Activated T-cell treated with anti-CD3 and anti-CD28 coated beads, Interleukin-2, amount 50 U/mL, for 48 hours (primary cell): ENCODE measurements around the gene PNPLA3.
"Not testable (repeated sequence)": the region's sequence is repeated elsewhere in the genome, so short reads cannot be mapped to it uniquely, and the experiment has no call there.

Source experiments
- DNase-seq, 2 experiments: peaks; one replicate each; pipeline ENCODE4 v3.0.0-alpha.2; 2020

The PNPLA3 gene

DNA sequence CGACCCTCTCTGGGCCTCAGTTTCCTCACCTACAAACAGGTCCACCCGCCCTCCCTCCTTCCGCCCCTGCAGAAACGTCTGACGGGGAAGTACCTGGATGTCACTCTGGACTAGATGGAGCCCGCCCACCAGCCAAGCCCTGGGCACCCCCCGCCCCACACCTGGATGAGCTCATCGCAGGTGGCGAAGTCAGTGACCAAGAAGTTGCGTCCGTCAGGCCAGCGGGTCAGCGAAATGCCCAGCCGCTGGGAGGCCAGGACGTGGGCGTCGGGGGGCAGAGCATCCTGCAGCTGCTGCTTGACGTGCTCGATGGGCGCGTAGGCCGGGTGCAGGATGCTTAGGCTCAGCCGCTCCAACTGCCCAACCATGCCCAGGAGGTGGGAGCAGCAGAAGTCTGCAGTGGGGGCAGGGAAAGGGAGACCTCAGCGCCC lies 32.7 kb upstream of the PNPLA3 start:
- DNase-seq, result no peak

DNA sequence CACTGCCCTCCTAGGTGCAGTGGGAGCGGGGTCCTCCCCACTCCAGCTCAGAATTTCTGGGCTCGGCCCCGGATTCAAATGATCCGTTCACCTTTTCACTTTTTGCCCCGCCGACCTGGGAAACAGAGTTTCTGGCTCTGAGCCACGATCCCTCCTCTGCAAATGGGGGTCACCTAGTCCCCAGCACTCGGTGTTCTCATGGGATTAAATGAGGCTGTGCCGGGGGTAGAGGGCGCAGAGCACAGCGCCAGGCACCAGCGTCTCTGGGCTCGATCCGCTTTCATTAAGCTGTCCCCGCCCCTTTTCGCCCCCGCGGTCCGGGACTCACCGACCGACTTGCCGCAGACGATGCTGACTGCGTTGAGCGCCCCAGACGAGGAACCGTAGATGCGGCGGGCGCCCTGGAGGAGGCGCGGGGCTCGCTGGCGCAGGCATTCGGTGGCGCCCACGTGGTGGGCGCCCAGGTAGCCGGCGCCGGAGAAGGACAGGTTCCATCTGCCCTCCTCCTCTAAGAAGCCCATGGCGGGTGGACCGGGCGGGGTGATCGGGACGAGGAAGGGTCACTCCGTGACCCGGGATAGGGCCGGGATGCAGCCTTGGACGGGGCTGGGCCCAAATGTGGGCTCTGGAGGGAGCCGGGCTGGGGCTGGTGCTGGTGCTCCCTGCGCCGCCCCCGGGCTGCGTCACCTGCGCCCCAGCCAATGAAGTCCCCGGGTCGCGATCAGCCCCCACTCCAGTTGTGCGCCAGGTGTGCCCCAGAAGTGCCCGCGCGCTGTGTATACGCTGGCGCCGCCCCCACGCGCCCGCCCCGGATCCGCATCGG lies 32.0 kb upstream of the PNPLA3 start, which contains the start of gene PNPLA5:
Gene PNPLA5, minus strand, starts transcription at position 654 of the 823 bp plus-strand sequence. Its CDS starts 133 bp downstream, at position 521.
- peak; percentile 49 to 57 for DNase-seq

DNA sequence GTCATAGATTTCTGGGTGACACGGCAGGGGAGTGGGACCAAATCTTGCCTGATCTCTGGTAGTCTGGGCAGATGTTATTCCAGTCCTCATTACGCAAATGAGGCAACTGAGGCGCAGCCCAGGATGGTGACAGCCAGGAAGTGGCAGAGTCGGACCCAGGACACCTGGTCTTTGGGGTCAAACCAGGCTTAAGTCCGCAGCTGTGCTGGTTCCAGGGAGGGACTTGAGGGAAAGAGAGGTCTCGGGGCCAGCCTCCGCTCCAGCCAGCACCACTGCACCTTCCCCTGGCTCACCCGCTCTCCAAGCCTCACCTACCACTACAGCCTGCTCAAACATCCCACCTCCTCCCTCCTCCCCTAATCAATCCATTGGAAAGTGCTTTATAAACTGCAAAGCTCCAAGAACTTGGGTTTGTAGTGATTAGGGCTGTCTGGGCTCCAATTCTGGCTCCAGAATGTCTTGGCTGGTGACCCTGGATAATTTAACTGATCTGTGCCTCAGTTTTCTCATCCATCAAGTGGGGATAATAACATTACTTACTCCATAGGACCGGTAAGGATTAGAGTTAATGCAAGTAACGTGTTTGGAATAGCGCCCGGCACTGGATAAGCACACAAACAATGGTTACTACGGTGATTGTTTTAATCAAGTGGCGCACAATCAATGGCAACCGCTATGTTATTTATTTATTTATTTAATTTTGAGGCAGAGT lies 31.3 kb upstream of the PNPLA3 start:
- no peak for DNase-seq

DNA sequence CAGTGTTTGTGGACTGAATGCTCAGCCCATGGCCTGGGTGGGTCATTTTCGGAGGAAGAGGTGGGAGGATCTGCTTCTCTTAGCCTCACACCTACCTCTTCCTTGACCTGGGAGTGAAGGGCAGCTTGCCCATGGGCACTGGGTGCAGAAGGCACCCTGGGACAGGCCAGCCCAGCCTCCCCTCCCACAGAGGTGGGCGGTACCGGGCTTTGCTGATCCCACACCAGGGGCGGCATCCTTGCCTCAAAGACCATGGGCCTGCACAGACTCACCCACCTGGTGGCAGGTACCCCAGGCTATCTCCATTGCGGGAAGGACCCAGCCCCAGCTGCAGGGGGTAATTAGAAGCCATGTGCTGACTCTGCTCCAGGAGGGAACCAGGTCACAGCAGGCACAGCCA lies 30.3 kb upstream of the PNPLA3 start:
- no peak for DNase-seq

DNA sequence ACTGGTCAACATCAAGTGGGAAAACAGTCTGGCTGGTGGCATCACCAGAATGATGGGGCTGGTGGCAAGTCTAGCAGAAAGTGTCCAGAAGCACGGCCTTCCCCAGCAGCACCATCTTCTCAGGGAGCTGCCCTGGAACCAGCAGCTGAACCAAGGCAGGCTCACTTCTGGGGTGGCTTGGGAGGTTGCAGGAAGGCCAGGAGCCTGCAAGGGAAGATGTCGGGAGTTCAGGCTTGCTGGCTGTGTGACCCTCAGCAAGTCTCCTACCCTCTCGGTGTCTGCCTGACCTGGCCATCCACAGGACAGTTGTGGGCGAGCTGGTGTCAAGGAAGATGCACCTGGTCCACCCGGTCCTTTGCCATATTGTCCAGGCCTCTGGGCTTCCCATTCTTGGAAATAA lies 29.5 kb upstream of the PNPLA3 start:
- no peak for DNase-seq

DNA sequence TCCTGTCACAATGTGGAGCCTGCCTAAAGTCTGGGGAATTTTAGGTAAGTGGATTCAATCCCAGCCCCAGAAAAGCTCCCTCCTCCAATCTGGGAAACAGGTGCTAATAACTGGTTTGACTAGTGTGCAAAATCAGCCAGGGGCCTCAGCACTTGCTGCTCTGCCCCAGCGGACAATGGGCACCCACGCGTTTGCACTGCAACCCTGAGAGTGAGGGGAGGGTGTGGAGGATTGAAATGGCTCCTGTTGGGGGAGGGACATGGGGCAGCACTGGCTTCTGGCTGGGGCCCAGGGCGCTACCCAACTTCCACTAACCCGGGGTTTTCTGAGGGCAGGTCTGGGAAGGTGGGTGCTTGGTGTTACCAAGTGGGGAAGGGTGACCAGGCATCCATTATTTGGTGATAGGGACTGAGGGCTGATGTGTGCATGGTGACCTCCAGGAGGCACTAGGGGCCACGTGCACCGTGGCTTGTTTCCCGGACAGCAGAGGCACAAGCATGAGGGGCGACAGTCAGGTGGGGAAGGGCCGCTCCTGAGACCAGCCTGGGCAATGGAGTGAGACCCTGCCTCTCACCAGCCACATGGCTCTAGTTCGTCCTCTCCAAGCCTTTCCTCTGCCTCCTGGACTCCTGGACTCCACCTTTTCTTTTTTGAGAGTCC lies 27.5 kb upstream of the PNPLA3 start:
- DNase-seq, result no peak

DNA sequence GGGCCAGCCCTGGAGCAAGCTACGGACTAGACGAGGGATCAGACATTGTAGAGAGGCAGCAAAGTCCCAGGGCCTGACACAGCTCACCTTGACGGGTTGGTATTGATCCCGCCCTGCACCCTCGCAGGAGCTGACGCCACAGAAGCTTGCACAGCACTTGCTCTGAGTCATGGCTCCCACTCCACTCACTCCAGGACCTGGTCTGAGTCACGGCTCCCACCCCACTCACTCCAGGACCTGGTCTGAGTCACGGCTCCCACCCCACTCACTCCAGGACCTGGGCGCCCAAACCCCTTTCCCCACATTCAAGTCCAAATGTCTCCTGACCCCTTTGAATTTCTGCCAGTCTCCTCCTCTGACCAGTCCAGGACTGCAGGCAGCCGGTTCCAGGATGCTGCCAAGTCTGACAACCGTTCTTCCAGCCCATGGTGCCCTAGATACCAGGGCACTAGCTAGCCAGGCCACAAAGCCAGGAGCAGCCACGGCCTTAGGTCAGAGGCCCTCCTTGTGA lies 25.8 kb upstream of the PNPLA3 start:
- peak; percentile 24 to 34 for DNase-seq

DNA sequence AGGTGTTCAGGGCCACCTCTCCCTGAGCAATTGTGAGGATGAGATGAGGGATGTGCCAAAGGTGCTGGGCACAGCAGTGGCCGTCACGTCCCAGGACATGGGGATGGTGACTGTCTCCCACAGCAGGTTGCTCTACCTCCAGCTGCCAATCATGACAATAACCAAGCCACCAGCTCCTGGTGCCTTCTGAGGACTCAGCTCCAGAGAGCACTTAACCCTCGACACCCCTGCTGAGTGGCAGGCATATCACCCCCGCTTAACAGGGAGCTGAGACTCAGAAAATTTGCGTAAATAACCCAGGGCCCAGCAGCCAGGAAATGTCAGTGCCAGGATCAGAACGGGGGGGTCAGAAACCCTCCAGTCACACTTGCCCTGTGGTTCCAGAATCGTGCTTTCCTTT lies 23.4 kb upstream of the PNPLA3 start:
- DNase-seq, result no peak

DNA sequence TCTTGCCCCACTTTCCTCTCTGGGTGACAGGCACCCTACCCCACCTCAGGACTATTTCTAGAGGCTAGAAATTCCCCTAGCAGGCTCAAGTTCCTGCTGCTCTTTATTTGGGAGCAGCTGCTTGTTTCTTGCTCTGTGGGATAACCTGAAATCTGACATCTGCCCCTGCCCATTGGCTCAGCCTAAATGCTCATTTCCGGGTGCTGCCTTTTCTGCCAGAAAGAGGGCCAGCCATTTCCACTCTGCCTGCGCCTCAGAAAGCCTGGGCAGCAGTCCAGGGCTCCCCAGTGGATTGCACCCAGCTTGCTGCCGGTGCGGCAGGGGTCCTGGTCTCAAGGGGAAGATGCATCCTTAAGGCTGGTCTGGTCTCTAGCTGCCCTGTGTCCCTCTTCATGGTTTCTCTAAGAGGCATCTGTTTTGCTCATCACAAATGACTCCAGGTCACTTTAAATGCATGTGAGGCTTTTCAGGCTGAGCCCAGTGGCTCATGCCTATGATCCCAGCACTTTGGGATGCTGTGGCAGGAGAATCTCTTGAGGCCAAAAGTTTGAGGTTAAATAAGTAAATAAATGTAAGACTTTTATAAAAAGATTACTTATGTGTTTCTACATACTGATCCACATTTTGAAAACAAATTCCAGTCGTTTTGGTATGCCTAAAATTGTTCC lies 21.5 kb upstream of the PNPLA3 start:
- DNase-seq, result no peak

DNA sequence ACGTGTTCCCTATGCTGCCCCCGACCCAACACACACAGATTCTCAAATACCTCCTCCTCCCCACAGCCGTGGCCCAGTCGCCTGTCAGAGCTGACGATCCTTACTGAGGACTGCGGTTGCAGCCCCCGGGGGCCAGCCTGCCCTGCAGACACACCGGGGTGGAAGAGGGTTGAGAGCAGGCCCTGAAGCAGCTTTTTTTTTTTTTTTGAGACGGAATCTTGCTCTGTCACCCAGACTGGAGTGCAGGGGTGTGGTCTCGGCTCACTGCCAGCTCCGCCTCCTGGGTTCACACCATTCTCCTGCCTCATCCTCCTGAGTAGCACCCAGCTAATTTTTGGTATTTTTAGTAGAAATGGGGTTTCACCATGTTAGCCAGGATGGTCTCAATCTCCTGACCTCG lies 20.6 kb upstream of the PNPLA3 start:
- DNase-seq, result not testable (repeated sequence)

DNA sequence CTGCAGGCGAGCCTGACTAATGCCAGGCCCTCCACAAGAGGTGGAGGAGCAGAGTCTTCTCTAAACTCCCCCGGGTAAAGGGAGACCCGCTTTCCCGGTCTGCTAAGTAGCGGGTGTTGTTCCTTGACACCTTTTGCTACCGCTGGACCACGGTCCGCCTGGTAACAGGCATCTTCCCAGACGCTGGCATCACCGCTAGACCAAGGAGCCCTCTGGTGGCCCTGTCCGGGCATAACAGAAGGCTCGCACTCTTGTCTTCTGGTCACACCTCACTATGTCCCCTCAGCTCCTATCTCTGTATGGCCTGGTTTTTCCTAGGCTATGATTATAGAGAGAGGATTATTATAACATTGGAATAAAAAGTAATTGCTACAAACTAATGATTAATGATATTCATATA lies 19.2 kb upstream of the PNPLA3 start:
- peak; percentile 33 to 46 for DNase-seq

DNA sequence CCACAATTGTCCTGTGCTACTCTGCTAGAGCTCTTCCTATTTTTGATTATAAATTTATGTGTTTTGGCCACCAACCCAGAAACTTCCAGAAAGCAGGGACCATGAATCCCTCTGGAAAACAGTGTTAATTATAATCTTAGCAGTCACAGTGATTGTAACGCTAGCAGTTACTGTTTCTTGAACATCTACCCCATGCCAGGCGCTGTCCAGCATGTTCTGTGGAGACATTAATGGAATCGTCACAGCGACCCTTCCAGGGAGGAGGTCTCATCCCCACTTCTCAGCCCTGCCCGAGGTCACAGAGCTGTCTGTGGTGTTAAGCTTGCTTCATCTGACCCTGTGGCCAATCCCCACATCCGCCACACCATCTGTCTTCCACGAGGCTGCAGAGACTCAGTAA lies 17.9 kb upstream of the PNPLA3 start:
- DNase-seq, result no peak

DNA sequence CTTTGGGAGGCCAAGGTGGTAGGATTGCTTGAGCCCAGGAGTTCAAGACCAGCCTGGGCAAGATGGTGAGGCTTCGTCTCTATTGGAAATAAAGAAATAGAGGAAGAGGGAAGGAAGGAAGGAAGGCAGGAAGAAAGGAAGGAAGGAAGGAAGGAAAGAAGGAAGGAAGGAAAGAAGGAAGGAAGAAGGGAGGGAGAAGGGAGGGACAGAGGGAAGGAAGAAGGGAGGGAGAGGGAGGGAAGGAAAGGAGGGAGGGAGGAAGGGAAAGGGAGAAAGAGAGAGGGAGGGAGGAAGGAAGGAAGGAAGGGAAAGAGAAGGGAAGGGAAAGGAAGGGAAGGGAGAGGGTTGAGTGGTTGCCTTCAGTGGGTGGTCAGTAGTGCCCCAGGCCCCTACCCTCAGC lies 13.9 kb upstream of the PNPLA3 start:
- no peak for DNase-seq

DNA sequence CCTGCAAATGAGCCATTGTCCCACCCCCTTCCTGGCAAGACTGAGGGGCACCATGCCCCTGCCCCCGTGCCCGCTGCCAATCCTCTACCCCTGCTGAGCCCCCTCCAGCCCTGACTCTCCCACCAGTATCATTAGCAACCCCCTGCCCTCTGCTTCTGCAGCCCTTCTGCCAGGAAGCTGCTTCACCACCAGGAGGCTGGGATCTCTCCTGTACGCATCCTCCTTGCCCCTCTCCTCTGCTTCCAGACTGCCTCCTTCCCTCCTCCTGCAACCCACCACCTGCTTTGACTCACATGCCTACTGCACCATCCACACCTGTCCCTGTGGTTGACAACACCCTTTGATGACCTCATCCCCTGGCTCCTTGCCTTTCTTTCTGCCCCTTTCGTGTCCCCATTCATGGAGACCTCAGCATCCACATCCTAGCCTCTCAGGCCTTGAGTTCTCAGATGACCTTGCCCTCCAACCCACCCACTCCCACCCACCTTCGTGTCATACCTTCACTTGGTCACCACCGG lies 13.4 kb upstream of the PNPLA3 start:
- DNase-seq, result no peak

DNA sequence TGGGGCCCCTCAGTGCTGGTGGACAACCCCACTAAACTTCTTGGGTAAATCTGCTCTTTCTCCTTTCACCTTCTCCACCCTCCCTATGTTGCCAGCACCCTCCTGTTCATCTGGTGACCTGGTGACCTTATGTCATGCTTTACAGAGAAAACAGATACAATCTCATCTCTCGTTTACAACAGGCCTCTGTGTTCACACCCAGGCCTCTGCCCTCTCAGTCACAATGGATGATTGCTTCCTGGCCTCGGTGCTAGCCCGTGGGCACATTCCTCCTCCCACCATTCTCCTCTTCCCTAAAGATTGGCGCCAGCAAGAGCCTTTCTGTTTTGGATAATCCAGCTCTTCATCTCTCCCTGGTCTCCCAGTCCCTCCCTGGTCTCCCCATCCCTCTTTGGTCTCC lies 12.3 kb upstream of the PNPLA3 start:
- DNase-seq, result no peak

DNA sequence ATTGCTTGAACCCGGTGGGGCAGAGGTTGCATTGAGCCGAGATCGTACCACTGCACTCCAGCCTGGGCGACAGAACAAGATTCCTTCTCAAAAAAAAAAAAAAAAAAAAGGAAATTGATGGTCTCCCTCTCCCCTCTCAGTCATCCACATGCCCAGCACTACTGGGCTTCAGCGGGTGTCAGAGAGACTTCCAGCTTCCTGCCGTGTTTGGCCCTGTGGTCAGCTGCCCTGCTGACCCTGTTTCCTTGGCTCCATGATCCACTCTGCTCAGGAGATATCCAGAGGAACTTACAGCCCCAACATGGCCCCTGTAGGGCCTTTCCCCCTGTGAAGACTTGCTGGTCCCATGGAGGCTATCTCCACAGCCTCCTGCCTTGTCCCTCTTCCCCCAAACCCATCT lies 6.1 kb upstream of the PNPLA3 start:
- no peak for DNase-seq

DNA sequence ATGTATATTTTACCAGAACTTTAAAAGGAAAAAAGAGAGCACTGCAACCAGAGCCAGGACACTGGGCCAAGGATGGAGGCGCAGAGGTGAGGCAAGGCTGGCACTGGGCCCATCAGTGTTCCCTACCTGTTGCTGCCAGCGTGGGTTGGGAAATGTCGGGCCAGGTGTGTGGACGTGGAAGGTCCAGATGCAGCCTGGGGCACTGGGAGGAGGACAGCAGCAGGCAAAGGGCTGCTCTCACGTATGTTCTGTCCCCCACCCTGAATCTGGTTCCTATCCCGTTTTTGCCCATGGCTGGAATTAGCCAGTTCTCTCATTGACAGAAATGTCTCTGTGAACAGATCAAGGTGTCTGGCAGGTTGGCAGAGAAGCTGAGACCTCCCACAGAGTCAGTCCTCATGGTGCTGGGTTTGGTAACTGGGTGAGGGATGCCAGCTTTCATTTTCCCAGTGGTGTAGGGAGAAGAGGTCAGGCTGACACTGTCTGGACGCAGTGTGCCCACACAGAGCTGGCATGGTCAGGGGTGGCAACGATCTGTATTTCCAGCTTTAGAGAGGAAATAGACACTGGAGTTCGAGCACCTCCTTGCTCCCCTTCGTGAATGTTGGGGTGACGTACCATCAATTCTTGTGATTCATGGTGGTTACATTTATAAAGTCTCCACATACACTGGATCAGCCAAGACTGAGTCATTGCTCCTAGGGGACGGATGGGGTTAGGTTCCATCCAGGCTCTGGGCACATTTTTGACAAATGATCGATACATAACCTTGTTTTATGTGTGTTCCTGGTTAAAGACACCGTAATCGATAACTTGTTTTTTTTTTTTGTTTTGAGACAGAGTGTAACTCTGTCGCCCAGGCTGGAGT lies 4.3 kb upstream of the PNPLA3 start:
- DNase-seq, result no peak

DNA sequence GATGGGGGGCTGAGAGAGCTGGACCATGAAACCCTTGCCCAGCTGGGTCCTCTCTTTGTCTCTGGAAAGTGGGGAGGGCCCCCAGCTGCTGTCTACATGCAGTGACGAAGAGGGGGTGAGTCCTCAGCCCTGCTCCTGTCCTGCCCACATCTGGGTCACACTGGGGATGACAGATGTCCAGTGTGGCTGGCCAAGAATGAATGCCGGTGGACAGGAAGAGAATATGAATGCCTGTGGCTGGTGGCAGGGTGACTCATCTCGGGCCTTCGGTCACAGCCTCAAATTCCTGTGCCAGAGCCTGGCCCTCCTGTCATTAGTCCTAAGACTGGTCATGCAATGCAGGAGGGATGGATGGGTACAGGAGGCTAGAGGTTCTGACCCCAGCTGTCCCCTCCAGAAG lies 2.2 kb upstream of the PNPLA3 start:
- DNase-seq, result no peak

DNA sequence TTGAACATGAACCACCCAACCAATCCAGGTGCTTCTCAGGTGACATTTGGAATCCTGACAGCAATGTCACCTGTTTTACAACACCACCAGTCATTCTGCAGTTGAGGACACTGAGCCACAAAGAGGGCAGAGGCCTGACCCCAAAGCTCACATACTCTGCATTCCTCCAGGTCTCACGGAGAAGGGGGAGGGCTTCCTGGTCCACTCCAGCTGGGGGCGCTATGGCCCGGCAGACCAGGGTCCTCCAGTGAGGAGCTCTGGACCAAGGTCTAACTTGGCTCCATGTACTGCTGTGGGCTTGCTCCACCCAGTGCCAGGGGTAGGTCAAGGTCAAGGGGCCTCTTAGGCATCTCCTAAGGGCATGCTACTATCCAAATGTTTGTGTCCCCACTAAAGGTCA lies 1.5 kb upstream of the PNPLA3 start:
- DNase-seq, result no peak

DNA sequence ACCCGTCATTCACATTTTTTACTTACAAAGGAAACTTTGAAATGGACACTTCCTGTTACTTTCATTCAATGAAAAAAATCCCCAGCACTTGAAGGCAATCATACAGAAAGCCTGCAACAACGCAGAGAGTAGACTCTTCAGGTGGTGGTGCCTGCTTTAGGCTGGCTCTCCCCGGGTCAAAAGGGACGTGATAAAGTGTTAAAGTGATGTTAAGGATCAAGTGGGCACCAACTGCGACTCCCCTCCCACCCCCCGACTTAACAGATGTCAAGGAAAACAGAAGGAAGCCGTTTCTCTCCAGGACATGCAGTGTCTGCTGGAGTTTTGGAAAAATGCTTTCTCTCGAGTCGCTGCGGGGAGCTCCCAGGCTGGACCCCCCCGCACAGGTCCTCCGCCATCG lies 414 bp upstream of the PNPLA3 start:
- peak in 1 of 2 experiments; percentile 25 for DNase-seq

DNA sequence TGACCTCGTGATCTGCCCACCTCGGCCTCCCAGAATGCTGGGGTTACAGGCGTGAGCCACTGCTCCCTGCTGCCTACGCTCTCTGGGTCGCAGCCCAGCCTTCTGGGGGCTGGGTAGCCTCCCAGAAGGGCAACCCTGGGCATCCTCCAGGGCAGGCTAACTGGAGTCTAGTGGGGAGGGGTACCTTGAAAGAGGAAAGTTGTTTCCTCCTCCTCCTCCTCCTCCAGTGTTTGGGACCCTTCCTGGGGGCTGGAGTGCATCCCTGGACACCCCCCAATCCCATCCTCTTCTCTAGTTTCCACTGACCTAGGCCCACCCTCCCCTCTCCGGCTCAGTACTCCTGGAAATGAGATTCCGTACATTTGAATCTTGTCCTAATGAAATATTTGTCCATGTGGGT lies 1.3 kb downstream of the PNPLA3 start:
- no peak for DNase-seq
